MCF 10A (cell line): ENCODE results near the gene TPM4. TPM values are rescaled to one million over a fixed set of nuclear protein-coding genes. Genes with fewer than 3 reads are reported as not detected.

Source experiments
- BruUV-seq: library from RNA; stranded (reverse); fragments of 400-500 nt; replicated peaks from 2 replicates; lab custom pipeline; 2021; lab: Mats Ljungman, UMichigan
- CTCF ChIA-PET: fragments of 300-600 bp; sonication (Branson Sonifier 250); formaldehyde crosslinking; extraction: SDS; loops from one replicate; lab custom pipeline; 2021; ENCODE audit warnings: antibody characterized with exemption, inconsistent platforms; lab: Yijun Ruan, JAX
- POLR2A ChIA-PET: fragments of 300-600, 350-650 bp; sonication (Branson Sonifier 250); formaldehyde crosslinking; extraction: SDS; loops from one replicate; lab custom pipeline; 2020; ENCODE audit warnings: antibody characterized with exemption, inconsistent platforms; lab: Yijun Ruan, JAX
- DNase-seq: peaks from one replicate; pipeline ENCODE4 v3.0.0-alpha.2; 2018; ENCODE audit not compliant: unreplicated experiment
- H3K27ac Mint-ChIP-seq: one replicate; pipeline ENCODE4 v1.8.0; 2022; ENCODE audit warnings: mild to moderate bottlenecking, low read depth, mixed read lengths; ENCODE audit not compliant: unreplicated experiment
- H3K27me3 Mint-ChIP-seq: one replicate; pipeline ENCODE4 v1.8.0; 2022; ENCODE audit warnings: mixed read lengths; ENCODE audit not compliant: insufficient read depth, unreplicated experiment
- H3K36me3 Mint-ChIP-seq: one replicate; pipeline ENCODE4 v1.8.0; 2022; ENCODE audit warnings: mild to moderate bottlenecking, moderate library complexity, mixed read lengths; ENCODE audit not compliant: insufficient read depth, unreplicated experiment
- H3K4me1 Mint-ChIP-seq: one replicate; pipeline ENCODE4 v1.8.0; 2022; ENCODE audit warnings: mixed read lengths; ENCODE audit not compliant: insufficient read depth, unreplicated experiment
- H3K4me3 Mint-ChIP-seq: one replicate; pipeline ENCODE4 v1.8.0; 2022; ENCODE audit warnings: mild to moderate bottlenecking, moderate library complexity, mixed read lengths; ENCODE audit not compliant: unreplicated experiment
- H3K9me3 Mint-ChIP-seq: one replicate; pipeline ENCODE4 v1.8.0; 2022; ENCODE audit warnings: mixed read lengths; ENCODE audit not compliant: unreplicated experiment
- CTCF ChIP-seq: fragments of 200-600 bp; IDR thresholded peaks from one replicate; pipeline ENCODE4 v1.8.0; 2022; ENCODE audit warnings: antibody characterized with exemption, mild to moderate bottlenecking; ENCODE audit not compliant: unreplicated experiment
- intact Hi-C: fragments of 100-400 bp; cut with micrococcal nuclease; formaldehyde crosslinking; loops from 2 replicates; pipeline ENCODE4 v1.14.1; 2022
- total RNA-seq: library from RNA; stranded (reverse); gene quantifications from 2 replicates; pipeline ENCODE4 v1.2.3, GENCODE V29; 2022

TPM4 gene
- total RNA-seq, 1 experiment from 2014 or later, result 355 TPM

GRCh38 chr19:16039081-16039480 is 37.2 kb upstream of the TPM4 start:
- Mint-ChIP-seq H3K27ac (no peak overlapping the region), H3K27me3 (no peaks in the 10 kb centered on the region), H3K9me3 (no peaks in the 10 kb centered on the region), H3K36me3 (no peaks in the 10 kb centered on the region), H3K4me3 (no peak overlapping the region), H3K4me1 (no peaks in the 10 kb centered on the region)
- CTCF ChIA-PET, result interaction anchor here (1.0 kb wide), 1 partner anchor 38 kb away, joined by 6 read pairs; no protein-coding TSS in a partner anchor
- intact Hi-C loops, result no loop called here
- TF ChIP-seq CTCF, result no peak
- POLR2A ChIA-PET, result no interaction called here
- BruUV-seq, result no TSS peak
- no peak for DNase-seq

GRCh38 chr19:16039545-16039944 is 36.8 kb upstream of the TPM4 start:
- Mint-ChIP-seq H3K4me3 (no peak overlapping the region), H3K9me3 (no peaks in the 10 kb centered on the region), H3K4me1 (no peaks in the 10 kb centered on the region), H3K27ac (no peak overlapping the region), H3K27me3 (no peaks in the 10 kb centered on the region), H3K36me3 (no peaks in the 10 kb centered on the region)
- no peak for TF ChIP-seq CTCF
- intact Hi-C loops, result no loop called here
- BruUV-seq, result no TSS peak
- DNase-seq, result no peak
- ChIA-PET CTCF (interaction anchor here (1.0 to 3.0 kb wide), 2 partner anchors 38 to 145 kb away, joined by 6 to 25 read pairs; partner anchors contain the start of gene FAM32A), POLR2A (interaction anchor here (0.7 kb wide), 1 partner anchor 58 kb away, joined by 4 read pairs; no protein-coding TSS in a partner anchor)

GRCh38 chr19:16040642-16041041 is 35.7 kb upstream of the TPM4 start:
- Mint-ChIP-seq H3K9me3 (no peaks in the 10 kb centered on the region), H3K27ac (no peak overlapping the region), H3K36me3 (no peaks in the 10 kb centered on the region), H3K4me3 (no peak overlapping the region), H3K4me1 (no peaks in the 10 kb centered on the region), H3K27me3 (no peaks in the 10 kb centered on the region)
- TF ChIP-seq CTCF, result no peak
- ChIA-PET POLR2A (interaction anchor here (0.6 to 2.4 kb wide), 4 partner anchors 38 to 145 kb away, joined by 3 to 16 read pairs (median 9); partner anchors contain the start of genes FAM32A and RAB8A), CTCF (interaction anchor here (0.6 to 3.2 kb wide), 21 partner anchors 13 to 635 kb away, joined by 3 to 34 read pairs (median 5); partner anchors contain the start of genes FAM32A and RAB8A)
- intact Hi-C loops, result loop anchor here (1.0 to 2.0 kb wide), 5 partner anchors 39 to 412 kb away; partner anchors contain the start of gene RAB8A
- no peak for DNase-seq
- no TSS peak for BruUV-seq

GRCh38 chr19:16041299-16041990 is 34.9 kb upstream of the TPM4 start:
- no peak overlapping the region for H3K27ac Mint-ChIP-seq
- intact Hi-C loops, result loop anchor here (1.0 to 2.0 kb wide), 5 partner anchors 38 to 413 kb away; partner anchors contain the start of gene RAB8A
- no peaks in the 10 kb centered on the region for H3K36me3 Mint-ChIP-seq
- ChIA-PET CTCF (interaction anchor here (0.6 to 3.2 kb wide), 45 partner anchors 8 to 1347 kb away, joined by 3 to 34 read pairs (median 4); partner anchors contain the start of genes CIB3, FAM32A, RAB8A and TPM4), POLR2A (interaction anchor here (0.7 to 2.4 kb wide), 10 partner anchors 19 to 156 kb away, joined by 3 to 16 read pairs (median 4); partner anchors contain the start of genes AP1M1, FAM32A and RAB8A)
- H3K4me3 Mint-ChIP-seq, result no peak overlapping the region
- H3K9me3 Mint-ChIP-seq, result no peaks in the 10 kb centered on the region
- peak; percentile 99 for TF ChIP-seq CTCF
- no peaks in the 10 kb centered on the region for H3K4me1 Mint-ChIP-seq
- BruUV-seq, result no TSS peak
- no peaks in the 10 kb centered on the region for H3K27me3 Mint-ChIP-seq
- DNase-seq, result peak; percentile 75
